ENCODE data around the gene EREG. TPM values are rescaled to one million over a fixed set of nuclear protein-coding genes. Genes with fewer than 3 reads are reported as not detected.

Gene EREG
- polyA plus RNA-seq, 1 of the 3 experiments (the other 2 are of a cell fraction): not detected

DNA sequence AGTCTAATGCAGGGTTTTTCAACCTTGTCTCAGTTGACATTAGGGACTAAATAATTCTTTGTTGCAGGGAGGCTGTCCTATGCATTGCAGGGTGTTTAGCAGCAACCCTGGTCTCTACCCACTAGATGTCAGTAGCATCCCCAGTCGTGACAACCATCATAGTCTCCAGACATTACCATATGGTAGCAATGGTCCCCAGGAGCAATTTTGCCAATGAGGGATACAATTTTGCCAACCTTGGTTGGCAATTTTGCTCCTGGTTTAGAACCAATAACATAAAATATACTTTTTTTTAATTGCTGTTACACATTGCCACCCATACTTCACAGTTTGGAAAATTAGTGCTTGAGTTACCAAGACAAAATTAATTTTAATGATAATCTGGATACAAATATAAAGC, 6.0 kb downstream of the EREG start:
- TF ChIP-seq RAD21 (IDR thresholded peaks at IDR 0.05; ENCODE audit: low read length) (peak; percentile 55), RCOR1 (IDR thresholded peaks at IDR 0.05; ENCODE audit: low read length) (no peak), SMC3 (IDR thresholded peaks at IDR 0.05; ENCODE audit: low read depth, low read length) (peak; percentile 29; the same call in 1 of the 2 replicates)
- TF ChIP-seq, protein P1, sequence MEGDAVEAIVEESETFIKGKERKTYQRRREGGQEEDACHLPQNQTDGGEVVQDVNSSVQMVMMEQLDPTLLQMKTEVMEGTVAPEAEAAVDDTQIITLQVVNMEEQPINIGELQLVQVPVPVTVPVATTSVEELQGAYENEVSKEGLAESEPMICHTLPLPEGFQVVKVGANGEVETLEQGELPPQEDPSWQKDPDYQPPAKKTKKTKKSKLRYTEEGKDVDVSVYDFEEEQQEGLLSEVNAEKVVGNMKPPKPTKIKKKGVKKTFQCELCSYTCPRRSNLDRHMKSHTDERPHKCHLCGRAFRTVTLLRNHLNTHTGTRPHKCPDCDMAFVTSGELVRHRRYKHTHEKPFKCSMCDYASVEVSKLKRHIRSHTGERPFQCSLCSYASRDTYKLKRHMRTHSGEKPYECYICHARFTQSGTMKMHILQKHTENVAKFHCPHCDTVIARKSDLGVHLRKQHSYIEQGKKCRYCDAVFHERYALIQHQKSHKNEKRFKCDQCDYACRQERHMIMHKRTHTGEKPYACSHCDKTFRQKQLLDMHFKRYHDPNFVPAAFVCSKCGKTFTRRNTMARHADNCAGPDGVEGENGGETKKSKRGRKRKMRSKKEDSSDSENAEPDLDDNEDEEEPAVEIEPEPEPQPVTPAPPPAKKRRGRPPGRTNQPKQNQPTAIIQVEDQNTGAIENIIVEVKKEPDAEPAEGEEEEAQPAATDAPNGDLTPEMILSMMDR (IDR thresholded peaks at IDR 0.05): peak; percentile 65
- Histone ChIP-seq H3K27ac (ENCODE audit: low read depth in 2 of 2, low read length in 1 of 2) (no peak overlapping the region), H2AFZ (ENCODE audit: low read depth) (no peak overlapping the region), H3K9ac (no peak overlapping the region), H3K9me2 (no peaks in the 10 kb centered on the region), H3K9me3 (no peaks in the 10 kb centered on the region), H3K27me3 (ENCODE audit: insufficient read depth) (peaks cover 9% of the 10 kb centered on the region), H3K4me2 (no peak overlapping the region), H3F3A (replicated peaks; ENCODE audit: insufficient read depth) (no peaks in the 10 kb centered on the region), H4K20me1 (ENCODE audit: insufficient read depth) (no peaks in the 10 kb centered on the region), H3K36me3 (replicated peaks in 1 of 2; ENCODE audit: control insufficient read depth in 1 of 2, insufficient read depth in 2 of 2, low read length in 1 of 2) (no peaks in the 10 kb centered on the region), H3K4me3 (ENCODE audit: low read depth in 2 of 2, low read length in 1 of 2) (no peak overlapping the region), H3K4me1 (ENCODE audit: control insufficient read depth in 1 of 2, insufficient read depth in 2 of 2, low read depth in 1 of 2, low read length in 1 of 2) (no peaks in the 10 kb centered on the region), H3K79me2 (ENCODE audit: insufficient read depth) (no peaks in the 10 kb centered on the region)
- DNase-seq: peak; percentile 42
- CTCF ChIA-PET: interaction anchor here (0.6 to 0.8 kb wide), 2 partner anchors 14 to 65 kb away, joined by 3 read pairs; no protein-coding TSS in a partner anchor
- 0% methylated on average over 1 of the region's 1 CpG for WGBS (ENCODE audit: low lambda C conversion rate)
- POLR2A ChIA-PET: no interaction called here

DNA sequence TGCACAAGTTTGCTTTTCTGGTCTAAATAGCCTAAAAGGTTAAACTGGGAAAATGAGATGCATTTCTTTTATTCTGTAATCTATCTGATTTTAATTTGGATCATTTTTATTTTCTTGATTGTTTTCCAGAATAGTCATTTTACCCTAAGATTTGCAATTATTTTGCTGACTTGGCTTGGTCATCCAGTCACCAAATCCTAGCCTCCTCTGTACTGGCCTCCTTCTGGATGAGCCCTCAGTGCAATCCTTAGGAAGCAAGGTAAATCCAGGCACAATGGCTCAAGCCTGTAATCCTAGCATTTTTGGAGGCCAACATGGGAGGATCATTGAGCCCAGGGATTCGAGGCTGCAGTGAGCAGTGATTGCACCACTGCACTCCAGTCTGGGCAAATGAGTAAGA, 9.2 kb downstream of the EREG start:
- no peak overlapping the region for H2AFZ ChIP-seq (ENCODE audit: low read depth)
- no peaks in the 10 kb centered on the region for H3K36me3 ChIP-seq (replicated peaks in 1 of 2; ENCODE audit: control insufficient read depth in 1 of 2, insufficient read depth in 2 of 2, low read length in 1 of 2)
- CTCF ChIA-PET: no interaction called here
- no peaks in the 10 kb centered on the region for H3K4me1 ChIP-seq (ENCODE audit: control insufficient read depth in 1 of 2, insufficient read depth in 2 of 2, low read depth in 1 of 2, low read length in 1 of 2)
- no peaks in the 10 kb centered on the region for H4K20me1 ChIP-seq (ENCODE audit: insufficient read depth)
- no peak overlapping the region for H3K9ac ChIP-seq
- no peak overlapping the region for H3K4me2 ChIP-seq
- H3K9me2 ChIP-seq: no peaks in the 10 kb centered on the region
- no peak overlapping the region for H3K27ac ChIP-seq (ENCODE audit: low read depth in 2 of 2, low read length in 1 of 2)
- no peak for DNase-seq
- no peaks in the 10 kb centered on the region for H3F3A ChIP-seq (replicated peaks; ENCODE audit: insufficient read depth)
- no peaks in the 10 kb centered on the region for H3K9me3 ChIP-seq
- POLR2A ChIA-PET: no interaction called here
- no peak overlapping the region for H3K4me3 ChIP-seq (ENCODE audit: low read depth in 2 of 2, low read length in 1 of 2)
- no peak for TF ChIP-seq RFX5 (IDR thresholded peaks at IDR 0.05; ENCODE audit: low read length)
- no peak for TF ChIP-seq NFIC (IDR thresholded peaks at IDR 0.05; ENCODE audit: borderline replicate concordance)
- TF ChIP-seq GATA2 (CRISPR knock-in tag; IDR thresholded peaks at IDR 0.05): no peak
- TF ChIP-seq, protein P2, sequence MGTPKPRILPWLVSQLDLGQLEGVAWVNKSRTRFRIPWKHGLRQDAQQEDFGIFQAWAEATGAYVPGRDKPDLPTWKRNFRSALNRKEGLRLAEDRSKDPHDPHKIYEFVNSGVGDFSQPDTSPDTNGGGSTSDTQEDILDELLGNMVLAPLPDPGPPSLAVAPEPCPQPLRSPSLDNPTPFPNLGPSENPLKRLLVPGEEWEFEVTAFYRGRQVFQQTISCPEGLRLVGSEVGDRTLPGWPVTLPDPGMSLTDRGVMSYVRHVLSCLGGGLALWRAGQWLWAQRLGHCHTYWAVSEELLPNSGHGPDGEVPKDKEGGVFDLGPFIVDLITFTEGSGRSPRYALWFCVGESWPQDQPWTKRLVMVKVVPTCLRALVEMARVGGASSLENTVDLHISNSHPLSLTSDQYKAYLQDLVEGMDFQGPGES (IDR thresholded peaks at IDR 0.05; ENCODE audit: low read depth, low read length): no peak
- no peak for TF ChIP-seq RAD21 (IDR thresholded peaks at IDR 0.05; ENCODE audit: low read length)
- TF ChIP-seq, protein P3, sequence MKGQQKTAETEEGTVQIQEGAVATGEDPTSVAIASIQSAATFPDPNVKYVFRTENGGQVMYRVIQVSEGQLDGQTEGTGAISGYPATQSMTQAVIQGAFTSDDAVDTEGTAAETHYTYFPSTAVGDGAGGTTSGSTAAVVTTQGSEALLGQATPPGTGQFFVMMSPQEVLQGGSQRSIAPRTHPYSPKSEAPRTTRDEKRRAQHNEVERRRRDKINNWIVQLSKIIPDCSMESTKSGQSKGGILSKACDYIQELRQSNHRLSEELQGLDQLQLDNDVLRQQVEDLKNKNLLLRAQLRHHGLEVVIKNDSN (IDR thresholded peaks at IDR 0.05; ENCODE audit: borderline replicate concordance, low read depth): no peak
- no peak for TF ChIP-seq TEAD4 (IDR thresholded peaks at IDR 0.05; ENCODE audit: borderline replicate concordance, insufficient read depth)
- no peak for TF ChIP-seq EZH2phosphoT487 (IDR thresholded peaks at IDR 0.05; ENCODE audit: borderline replicate concordance, low read depth)
- no peak for TF ChIP-seq FOXJ3 (CRISPR knock-in tag; IDR thresholded peaks at IDR 0.05)
- TF ChIP-seq MXI1 (IDR thresholded peaks at IDR 0.05; ENCODE audit: low read depth, low read length): no peak
- TF ChIP-seq ZBTB33 (IDR thresholded peaks at IDR 0.05; ENCODE audit: borderline replicate concordance, low read depth): no peak
- TF ChIP-seq RCOR1 (IDR thresholded peaks at IDR 0.05; ENCODE audit: low read length): no peak
- TF ChIP-seq TCF12 (IDR thresholded peaks at IDR 0.05): no peak
- TF ChIP-seq TAF1 (IDR thresholded peaks at IDR 0.05; ENCODE audit: borderline replicate concordance, low read depth, low read length): no peak
- TF ChIP-seq NRF1 (IDR thresholded peaks at IDR 0.05; ENCODE audit: low read depth, low read length): no peak
- TF ChIP-seq, protein P4, sequence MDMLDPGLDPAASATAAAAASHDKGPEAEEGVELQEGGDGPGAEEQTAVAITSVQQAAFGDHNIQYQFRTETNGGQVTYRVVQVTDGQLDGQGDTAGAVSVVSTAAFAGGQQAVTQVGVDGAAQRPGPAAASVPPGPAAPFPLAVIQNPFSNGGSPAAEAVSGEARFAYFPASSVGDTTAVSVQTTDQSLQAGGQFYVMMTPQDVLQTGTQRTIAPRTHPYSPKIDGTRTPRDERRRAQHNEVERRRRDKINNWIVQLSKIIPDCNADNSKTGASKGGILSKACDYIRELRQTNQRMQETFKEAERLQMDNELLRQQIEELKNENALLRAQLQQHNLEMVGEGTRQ (IDR thresholded peaks at IDR 0.05; ENCODE audit: borderline replicate concordance, low read depth, low read length): no peak
- TF ChIP-seq MEF2A (IDR thresholded peaks at IDR 0.05; ENCODE audit: borderline replicate concordance, low read depth): no peak
- no peaks in the 10 kb centered on the region for H3K79me2 ChIP-seq (ENCODE audit: insufficient read depth)
- whole genome bisulfite sequencing (ENCODE audit: low lambda C conversion rate): 0% methylated on average over 1 of the region's 1 CpG
- peaks cover 13% of the 10 kb centered on the region; the same call in 1 of the 2 replicates for H3K27me3 ChIP-seq (ENCODE audit: insufficient read depth)
